H1 (cell line): ENCODE measurements around the gene SPOP. TPM values are rescaled to one million over a fixed set of nuclear protein-coding genes. Genes with fewer than 3 reads are reported as not detected.

Experiments
- ATF2 ChIP-seq: IDR thresholded peaks from 2 replicates; pipeline ENCODE4 v1.6.1; 2012; ENCODE audit warnings: low read length, inconsistent platforms
- BACH1 ChIP-seq: IDR thresholded peaks from 2 replicates; pipeline ENCODE4 v1.6.1; 2012; ENCODE audit warnings: low read length, improper control_type of control experiment
- HDAC6 ChIP-seq: IDR thresholded peaks from one replicate; pipeline ENCODE4 v1.7.1; 2012; ENCODE audit warnings: low read depth, mild to moderate bottlenecking, inconsistent platforms, low read length, moderate library complexity
- JUN ChIP-seq: IDR thresholded peaks from 2 replicates; pipeline ENCODE4 v1.6.1; 2011; ENCODE audit warnings: low read depth, mild to moderate bottlenecking, improper control_type of control experiment, low read length
- POU5F1 ChIP-seq: IDR thresholded peaks from 2 replicates; pipeline ENCODE4 v1.6.1; 2011; ENCODE audit warnings: low read depth, mild to moderate bottlenecking, low read length, moderate library complexity
- SIRT6 ChIP-seq: IDR thresholded peaks from one replicate; pipeline ENCODE4 v1.7.1; 2012; ENCODE audit warnings: low read length, inconsistent platforms
- SP2 ChIP-seq: IDR thresholded peaks from 2 replicates; pipeline ENCODE4 v1.6.1; 2012; ENCODE audit warnings: mild to moderate bottlenecking, low read length, inconsistent platforms
- YY1 ChIP-seq: IDR thresholded peaks from 2 replicates; pipeline ENCODE4 v1.6.1; 2011; ENCODE audit warnings: low read depth, mild to moderate bottlenecking, low read length
- polyA plus RNA-seq, 7 experiments: library from polyadenylated mRNA; depleted of rRNA in 3 of 7; stranded (reverse) in 5 of 7; unstranded in 2 of 7; fragments of >200 nt in 5 of 7; fragments of 200-250 nt in 2 of 7; gene quantifications; 1 replicate in 5 of 7; 2 replicates in 1 of 7; 4 replicates in 1 of 7; pipeline versions ENCODE4 v1.2.1 to v1.2.3, GENCODE V29; 2011 to 2013; ENCODE audit warnings: missing spikeins in 2 of 7, mixed read lengths in 2 of 7
- total RNA-seq: library from RNA; stranded (reverse); fragmentation: NEBNext Ultra II Directional; extraction: Animal tissue kit (Norgen Biotek cat#: 25700); gene quantifications from 2 replicates; pipeline ENCODE4 v1.2.1, GENCODE V29; 2021

The SPOP gene
- total and polyA plus RNA-seq, 2 of the 8 experiments (the other 6 are each of a cell fraction or from before 2014, with no cell fraction given): 13.3 to 25.6 TPM

DNA sequence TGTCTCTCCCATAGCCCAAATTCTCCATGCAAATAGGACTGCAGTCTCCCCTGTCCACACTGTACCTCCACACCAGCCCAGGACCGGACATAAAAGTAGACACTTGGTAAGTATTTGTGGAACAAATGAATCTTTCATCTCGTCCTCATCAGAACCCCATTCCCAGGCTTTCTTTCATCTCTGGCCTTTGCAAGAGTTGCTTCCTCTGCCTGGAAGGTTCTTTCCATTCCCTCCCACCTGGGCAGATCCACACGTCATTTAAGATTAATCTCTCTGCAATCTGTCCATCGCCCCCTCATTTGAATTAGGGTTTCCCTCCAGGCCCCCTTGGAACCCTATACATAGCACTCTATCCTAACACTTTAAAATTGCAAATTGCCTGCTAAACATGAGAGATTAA is 106.1 kb downstream of the SPOP start (continued):
- no peak for TF ChIP-seq ATF2
- TF ChIP-seq POU5F1: no peak
- no peak for TF ChIP-seq YY1
- no peak for TF ChIP-seq BACH1
- TF ChIP-seq SIRT6: no peak
- TF ChIP-seq JUN: no peak
- TF ChIP-seq SP2: no peak
- no peak for TF ChIP-seq HDAC6
